ENCODE measurements around the gene TUBGCP3. TPM values are rescaled to one million over a fixed set of nuclear protein-coding genes. Genes with fewer than 3 reads are reported as not detected.

The TUBGCP3 gene
- total RNA-seq, 1 experiment from 2014 or later, result 19.2 TPM

GRCh38 chr13:112438094-112438493, 149.9 kb downstream of the TUBGCP3 start:
- Histone ChIP-seq H3K36me3 (replicated peaks; ENCODE audit: control insufficient read depth, insufficient read depth, low read length) (no peaks in the 10 kb centered on the region), H3K27me3 (ENCODE audit: control insufficient read depth, insufficient read depth, low read length) (no peaks in the 10 kb centered on the region), H3K4me3 (ENCODE audit: insufficient read depth, low read depth, low read length) (no peak overlapping the region)
- no peak for DNase-seq

GRCh38 chr13:112435973-112436372, 152.0 kb downstream of the TUBGCP3 start:
- no peak for DNase-seq
- H3K4me3 ChIP-seq (ENCODE audit: insufficient read depth, low read depth, low read length), result no peak overlapping the region
- H3K36me3 ChIP-seq (replicated peaks; ENCODE audit: control insufficient read depth, insufficient read depth, low read length), result no peaks in the 10 kb centered on the region
- no peaks in the 10 kb centered on the region; the same call in 1 of the 2 replicates for H3K27me3 ChIP-seq (ENCODE audit: control insufficient read depth, insufficient read depth, low read length)

Other genes starting within 250 kb of the TUBGCP3 start
- gene SPACA7, start 211.8 kb downstream of the TUBGCP3 start, total RNA-seq (2014; rRNA removed; shearing (Covaris generic)), result not detected in 2 replicates
- 9.9 and 14.7 TPM in 2 replicates for gene ATP11A, start 101.9 kb upstream of the TUBGCP3 start, total RNA-seq (2014; rRNA removed; shearing (Covaris generic))

Measured in H7 (cell line).